COLO668 (cell line): ENCODE results near the gene ZNRF4.
"Not testable (repeated sequence)": the region's sequence is repeated elsewhere in the genome, so short reads cannot be mapped to it uniquely, and the experiment has no call there.

Experiments
- DNase-seq: peaks from one replicate; lab custom pipeline; 2025; ENCODE audit not compliant: unreplicated experiment; lab: John Stamatoyannopoulos, UW

ZNRF4 gene

DNA sequence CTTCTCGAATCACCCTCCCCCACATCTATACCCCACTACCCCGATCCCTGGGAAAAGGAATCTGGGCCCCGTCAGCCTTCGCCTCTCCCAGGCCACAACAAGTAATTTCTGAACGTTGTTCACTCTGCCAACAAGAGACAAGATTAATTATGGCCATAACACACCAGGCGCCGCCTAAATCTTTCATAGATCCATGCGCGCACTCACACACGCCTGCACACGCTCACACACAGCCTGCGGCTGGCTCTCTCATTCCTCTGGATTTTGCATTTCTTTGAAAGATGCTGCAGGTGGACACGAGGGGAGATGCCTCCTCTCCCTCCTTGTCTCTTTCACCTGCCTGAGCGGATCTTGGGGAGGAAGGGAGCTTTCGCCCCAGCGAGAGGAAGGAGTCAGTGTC lies 17.1 kb downstream of the ZNRF4 start:
- no peak for DNase-seq

DNA sequence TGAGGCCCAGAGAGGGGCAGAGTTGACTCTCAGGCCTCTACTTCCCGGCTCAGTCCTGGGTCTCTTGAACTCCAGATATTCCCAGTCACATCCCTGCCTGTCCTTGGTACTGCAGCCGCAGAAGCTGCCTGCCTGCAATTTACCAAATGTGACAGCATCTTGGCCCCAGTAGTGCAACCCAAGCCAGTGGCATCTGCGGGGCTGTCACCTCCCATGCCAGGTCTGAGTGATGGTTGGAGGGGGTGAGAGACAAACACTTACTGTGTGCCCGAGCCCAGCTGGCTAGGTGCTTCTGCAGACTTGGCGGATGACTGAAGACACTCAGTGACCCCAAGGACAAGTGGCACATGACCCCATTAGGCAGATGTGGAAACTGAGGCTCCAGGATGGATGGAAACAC lies 18.4 kb downstream of the ZNRF4 start:
- DNase-seq: no peak

DNA sequence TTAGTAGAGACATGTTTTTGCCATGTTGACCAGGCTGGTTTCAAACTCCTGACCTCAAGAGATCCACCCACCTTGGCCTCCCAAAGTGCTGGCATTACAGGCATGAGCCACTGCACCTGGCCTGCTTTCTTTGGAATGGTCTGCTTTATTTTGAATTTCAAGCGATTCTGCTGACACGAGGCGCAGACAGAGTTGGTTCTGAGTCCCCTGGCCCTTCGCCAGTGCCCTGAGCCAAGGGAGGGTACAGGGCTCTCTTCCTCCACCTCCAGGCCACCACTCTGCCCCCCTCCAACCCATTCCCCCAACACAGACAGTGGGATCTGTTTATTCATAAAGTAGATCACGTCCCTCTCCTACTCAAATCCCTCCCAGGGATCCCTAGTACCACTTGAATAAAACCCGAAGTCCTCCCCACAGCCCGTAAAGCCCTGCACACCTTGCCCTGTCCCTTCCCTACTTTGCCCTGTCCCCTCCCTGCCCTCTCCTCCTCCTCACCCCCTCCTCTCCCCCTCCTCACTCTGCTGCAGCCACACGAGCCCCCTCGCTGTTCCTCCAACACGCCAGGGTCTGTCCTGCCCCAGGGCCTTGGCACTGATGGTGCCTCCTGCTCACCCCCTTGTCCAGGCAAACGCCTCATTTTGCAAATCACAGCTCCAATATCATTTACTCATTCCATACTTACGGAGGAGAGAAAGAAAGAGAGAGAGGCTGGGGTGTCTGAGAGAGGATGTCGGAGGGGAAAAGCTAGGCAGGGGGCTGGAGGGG lies 22.4 kb downstream of the ZNRF4 start:
- no peak for DNase-seq

DNA sequence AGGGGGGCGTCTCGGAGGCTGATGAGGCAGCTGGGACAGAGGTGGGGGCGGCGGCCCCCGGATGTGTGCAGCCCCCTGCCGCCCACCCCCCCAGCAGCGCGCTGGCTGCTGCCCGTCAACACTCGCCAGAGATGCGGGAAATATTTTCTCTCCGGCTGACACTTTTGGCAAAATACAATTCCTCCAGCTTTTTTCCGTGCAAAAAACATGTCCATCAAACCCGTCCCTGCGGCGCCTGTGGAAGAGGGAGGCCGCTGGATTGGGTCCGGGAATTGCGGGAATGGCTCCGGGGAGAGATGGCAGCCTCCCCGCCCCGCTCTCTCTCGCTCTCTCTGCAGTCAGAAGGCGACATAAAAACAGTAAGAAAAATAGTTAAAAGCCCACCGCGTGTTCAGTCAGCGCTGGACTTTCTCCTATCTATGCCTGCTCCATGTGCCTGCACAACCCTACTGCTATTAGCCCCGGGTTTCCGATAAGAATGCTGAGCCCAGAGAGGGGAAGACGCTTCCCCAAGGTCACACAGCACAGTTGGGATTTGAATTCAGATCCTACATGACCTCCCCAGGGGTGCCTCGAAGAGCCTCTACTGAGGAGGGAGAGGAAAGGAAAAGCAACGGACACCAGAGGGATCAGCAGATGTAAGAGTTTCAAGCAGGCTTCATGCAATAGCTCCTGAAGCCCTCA lies 23.2 kb downstream of the ZNRF4 start:
- no peak for DNase-seq

DNA sequence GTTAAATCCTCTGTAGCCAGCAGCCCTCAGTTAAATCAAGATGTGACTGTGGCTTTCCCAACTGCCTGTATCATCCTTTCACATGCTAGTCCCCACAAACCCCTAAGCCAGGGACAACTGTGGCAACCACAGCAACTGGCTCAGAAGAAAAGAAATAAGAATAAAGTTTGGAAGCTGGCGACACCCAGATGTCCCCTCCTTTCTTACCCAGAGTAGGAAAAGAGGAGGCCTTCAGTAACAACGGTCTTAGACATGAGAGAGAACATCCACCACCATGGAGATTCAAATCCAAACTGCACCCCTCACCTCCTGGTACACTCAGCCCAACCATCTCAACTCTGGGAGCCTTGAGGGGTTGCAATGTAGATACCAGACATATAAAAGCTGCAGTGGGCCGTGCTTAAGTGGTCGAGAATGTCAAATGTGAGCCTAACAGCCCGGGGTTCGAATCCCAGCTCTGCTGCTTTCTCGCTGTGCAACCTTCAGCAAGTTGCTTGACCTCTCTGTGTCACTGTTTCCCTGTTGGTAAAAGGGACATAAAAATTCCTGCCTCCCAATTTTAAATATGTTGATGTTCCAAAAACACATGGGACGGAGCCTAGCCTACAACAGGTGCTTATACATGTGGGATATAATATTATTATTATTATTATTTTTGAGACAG lies 23.8 kb downstream of the ZNRF4 start:
- no peak for DNase-seq

DNA sequence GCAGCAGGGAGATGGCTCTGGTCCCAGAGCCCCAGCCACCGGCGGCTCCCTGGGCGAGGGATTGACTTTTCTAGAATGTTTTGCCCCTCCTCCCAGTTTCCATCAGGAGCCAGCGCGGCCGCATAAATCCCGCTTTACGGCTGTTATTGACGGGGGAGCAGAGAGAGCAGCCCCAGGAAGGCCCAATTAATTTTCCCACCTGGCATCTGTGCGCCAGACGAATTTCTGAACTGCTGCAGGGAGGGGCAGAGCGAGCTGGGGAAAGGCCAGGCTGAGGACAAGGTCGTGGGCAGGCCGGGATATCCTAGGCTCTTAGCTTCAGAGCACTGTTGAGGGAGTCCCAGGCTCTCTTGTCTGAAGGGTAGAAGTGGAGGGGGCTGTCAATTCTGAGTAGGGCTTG lies 24.7 kb downstream of the ZNRF4 start:
- no peak for DNase-seq

DNA sequence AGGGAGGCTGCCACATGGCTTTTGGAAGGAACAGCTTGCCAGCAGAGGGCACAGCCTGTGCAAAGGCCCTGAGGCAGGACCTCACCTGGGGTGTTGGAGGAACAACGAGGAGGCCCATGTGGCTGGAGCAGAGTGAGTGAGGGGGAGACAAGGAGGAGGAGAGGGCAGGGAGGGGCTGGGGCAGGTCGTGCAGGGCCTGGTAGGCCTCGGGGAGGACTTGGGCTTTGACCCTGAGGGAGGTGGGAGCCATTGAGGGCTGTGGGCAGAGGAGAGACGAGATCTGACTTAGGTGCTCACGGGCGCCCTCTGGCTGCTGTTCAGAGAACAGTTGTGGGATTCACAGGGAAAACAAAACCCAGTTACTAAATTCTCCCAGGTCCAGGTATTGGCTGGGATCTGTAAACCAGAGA lies 25.2 kb downstream of the ZNRF4 start:
- peak; percentile 34 for DNase-seq

DNA sequence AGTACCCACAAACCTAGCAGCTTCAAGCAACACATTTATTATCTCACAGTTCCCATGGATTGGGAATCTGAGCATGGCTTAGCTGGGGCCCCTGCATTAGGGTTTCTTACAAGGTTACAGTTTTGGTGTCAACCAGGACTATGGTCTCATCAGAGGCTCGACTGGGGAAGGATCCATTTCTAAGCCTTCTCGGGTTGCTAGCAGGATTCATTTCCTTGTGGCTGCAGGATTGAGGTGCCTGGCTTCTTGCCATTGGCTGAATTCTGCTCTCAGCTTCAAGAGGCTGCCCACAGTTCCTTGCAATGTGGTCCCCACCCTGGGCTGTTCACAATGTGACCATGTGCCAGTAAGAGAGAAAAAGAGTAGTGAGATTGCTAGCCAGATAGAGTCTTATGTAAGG lies 26.7 kb downstream of the ZNRF4 start:
- no peak for DNase-seq

DNA sequence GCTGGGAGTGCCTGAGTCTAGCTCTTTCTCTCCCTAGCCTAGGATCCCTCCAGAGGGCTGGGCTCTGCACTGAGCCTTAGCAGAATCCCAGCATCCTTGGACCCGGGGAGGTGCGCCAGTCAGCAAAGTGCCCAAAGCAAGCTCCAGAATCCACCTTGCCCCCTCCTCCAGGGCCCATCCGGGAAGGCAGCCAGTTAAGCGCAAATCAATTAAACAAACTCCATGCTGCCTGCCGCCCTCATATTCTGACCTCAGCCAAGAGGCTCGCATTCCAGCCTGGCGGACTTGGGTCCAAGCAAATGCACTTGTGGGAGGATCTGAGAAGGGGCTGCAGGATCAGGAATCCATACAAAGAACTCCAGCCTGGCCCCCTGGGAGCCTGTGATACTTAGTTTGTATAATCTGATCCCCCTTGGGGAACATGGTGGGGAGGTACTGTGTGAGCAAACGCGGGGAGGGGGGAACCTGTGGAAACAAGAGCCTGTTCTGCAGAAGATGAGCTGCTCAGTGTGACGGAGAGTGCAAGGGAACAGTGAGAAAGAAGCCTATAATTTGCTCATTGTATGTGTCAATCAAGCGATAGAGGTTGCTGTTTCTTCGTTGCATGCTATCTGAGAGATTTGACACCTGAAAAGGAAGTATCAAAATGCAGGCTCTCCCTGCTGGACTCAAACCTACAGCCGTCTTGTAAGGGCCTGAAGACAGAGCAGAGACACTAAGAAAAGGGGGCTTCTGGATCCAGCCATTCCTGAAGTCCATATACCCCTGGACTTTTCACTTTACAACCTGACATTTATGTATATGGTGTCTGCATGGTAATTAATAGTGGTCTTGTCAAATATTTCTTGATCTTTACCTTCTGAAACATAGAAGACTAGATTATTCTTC lies 29.4 kb downstream of the ZNRF4 start:
- no peak for DNase-seq

DNA sequence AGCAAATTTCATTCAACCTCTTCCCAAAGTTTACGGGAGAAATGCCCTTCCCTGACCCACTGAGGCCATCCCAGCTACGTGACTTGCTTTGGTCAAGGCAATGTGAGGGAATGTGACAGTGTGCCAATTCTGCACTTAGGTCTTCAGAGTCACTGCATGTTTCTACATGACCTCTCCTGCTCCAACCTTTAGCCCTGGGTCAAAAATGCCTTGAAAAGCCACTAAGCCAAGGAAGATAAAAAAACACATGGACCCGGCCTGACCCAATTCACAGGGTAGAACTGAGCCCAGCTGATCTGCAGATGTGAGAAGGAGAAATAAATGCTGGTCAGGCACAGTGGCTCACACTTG lies 30.0 kb downstream of the ZNRF4 start:
- no peak for DNase-seq

DNA sequence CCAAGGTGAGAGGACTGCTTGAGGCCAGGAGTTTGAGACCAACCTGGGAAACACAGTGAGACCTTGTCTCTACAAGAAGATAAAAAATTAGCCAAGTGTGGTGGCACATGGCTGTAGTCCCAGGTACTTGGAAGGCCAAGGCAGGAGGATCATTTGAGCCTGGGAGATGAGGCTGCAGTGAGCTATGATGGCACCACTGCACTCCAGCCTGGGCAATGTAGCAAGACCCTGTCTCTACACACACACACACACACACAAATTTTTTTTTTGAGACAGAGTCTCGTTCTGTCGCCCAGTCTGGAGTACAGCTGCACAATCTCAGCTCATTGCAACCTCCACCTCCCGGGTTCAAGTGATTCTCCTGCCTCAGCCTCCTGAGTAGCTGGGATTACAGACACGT lies 30.4 kb downstream of the ZNRF4 start:
- not testable (repeated sequence) for DNase-seq

DNA sequence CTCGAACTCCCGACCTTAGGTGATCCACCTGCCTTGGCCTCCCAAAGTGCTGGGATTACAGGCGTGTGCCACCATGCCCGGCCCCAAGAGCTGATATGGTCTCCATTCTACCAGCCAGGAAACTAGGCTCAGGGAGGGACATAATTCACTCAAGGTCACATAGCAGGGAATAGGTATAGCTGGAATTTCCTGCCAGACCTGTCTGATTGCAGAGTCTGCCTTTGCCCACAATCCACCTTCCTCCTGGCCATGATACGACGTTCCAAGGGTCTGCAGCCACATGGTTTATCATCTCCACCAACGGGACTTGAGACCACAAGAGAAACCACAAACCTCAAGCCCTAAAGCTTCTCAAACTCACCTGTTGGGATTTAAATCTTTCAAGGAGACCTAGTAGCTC lies 32.0 kb downstream of the ZNRF4 start:
- DNase-seq: no peak

DNA sequence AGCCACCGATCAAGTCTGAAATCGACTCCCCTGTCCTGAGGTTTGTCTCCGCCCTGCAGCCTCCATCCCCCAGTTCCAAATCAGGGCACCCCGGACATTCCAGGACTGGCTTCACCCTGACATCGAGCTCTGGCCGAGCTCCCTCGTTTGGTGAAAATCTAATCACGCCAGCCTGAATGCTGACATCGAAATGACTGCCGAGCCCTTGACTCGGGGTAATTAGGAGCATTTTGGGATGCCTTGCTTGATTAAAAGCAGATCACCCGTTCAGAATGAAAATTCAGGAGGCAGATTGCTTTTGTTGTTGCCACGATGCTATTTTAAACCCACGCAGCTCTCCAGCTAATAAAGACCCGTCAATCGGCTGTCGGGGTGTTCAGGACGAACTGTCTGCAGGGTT lies 34.3 kb downstream of the ZNRF4 start:
- DNase-seq: no peak

DNA sequence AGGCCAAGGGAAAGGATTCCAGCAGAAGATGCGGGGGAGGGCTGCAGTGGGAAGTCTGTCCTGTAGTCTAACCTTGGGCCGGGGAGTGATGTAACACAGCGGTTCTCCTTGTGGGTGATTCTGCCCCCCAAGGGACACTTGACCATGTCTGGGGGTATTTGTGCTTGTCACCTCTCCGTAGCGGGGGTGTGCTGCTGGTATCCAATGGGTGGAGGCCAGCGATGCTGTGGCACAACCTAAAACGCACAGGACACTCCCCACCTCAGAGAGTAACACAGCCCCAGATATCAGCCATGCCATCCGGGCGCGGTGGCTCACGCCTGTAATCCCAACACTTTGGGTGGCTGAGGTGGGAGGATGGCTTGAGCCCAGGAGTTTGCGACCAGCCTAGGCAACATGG lies 36.3 kb downstream of the ZNRF4 start:
- DNase-seq: no peak

DNA sequence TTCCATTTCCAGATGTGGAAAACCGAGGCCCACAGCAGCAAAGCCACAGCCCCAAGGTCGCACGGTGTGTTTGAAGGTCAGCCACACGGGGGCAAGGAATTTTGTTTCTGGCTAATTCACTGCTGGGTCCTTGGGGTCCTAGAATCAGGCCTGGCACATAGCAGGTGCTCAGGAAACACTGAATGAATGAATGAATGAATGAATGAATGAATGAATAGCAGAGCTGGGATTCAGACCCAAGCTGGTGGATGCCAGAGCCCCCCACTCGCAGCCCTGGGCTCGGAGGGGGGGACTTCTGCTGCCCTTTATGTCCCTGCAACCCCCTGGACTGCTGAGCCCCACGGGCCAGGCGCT lies 37.0 kb downstream of the ZNRF4 start:
- no peak for DNase-seq

DNA sequence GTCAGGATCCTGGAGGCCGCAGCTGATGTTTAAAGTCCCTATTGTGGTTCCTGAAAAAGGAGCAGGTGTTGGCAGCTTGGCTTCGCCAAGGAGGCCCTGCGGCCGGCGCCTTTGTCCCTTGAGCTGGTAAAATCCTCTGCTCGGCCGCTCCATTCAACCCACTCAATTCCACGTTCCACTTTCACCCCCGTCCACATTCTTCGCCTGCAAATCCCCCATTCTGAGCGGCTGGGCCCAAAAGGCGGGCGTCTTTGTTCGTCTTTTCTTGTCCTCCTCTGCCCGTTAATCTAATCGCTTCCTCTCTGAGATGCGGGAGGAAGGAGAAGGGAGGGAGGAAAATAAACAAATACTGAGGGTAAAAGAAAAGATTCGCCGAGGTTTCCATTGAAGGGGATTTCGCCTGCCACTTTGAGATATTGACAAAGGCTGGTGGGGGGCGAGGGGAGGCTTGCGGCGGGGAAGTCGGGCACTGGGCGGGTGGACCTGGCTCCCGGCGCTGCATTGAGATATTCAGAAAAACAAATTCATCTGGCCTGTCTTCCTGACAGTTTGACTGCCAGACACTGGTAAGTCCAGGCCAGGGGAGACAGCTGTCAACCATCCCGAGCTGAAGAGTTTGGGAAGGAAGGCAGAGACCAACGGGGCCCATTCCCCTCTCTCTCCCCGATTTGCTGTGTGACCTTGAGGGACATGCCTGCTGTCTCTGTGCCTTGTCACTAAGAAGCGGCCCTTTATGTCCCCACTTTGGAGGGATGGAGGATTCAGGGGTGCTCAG lies 37.6 kb downstream of the ZNRF4 start:
- DNase-seq: no peak

DNA sequence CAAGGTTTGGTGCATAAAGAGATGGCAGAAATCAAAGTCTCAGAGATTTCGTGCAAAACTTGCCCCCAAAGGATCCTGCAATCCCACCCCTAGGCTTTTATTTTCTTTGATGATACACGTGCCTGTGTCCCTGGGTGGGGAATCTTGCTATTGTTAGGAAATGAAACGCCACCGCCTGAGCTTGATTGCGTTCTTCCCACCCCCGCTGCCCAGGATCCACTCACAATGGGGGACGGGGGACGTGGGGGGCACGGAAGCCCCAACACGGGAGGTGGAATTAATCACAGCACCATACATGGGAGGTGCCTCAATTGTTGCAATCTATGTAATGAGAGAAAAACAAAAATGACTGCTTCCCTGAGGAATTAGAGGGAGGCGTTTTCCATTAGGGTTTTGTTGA lies 39.6 kb downstream of the ZNRF4 start:
- DNase-seq: no peak

DNA sequence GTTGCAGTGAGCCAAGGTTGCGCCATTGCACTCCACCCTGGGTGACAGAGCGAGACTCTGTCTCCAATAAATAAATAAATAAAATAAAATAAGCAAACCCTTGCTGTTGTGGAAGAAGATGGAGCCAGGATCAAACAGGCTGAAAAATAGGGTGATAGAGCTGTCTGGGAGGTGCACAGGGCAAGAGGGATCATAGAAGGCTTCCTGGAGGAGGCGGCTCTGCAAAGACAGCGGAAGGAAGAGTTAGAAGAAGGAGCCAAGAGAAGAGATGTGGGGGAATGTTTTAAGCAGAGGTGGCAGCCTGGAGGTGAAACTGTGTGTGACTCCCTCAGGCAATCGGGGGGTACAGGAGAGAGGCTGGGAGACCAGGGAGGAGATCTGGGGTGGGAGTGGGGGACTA lies 40.6 kb downstream of the ZNRF4 start:
- DNase-seq: no peak

DNA sequence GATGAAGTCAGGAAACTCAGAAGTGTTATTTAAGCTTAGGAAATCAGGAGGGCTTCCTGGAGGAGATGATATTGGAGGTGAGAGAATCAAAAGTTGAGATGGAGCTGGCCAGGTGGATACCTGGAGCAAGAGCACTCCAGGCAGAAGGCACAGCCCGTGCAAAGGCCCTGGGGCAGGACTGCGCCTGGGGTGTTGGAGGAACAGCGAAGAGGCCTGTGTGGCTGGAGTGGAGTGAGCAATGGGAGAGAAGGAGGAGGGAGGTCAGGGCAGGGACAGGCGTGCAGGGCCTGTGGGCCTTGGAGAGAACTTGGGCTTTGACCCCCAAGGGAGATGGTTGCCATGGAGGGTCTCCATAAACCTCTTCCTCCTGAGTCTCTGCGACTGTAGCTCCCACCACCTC lies 42.1 kb downstream of the ZNRF4 start:
- DNase-seq: no peak

DNA sequence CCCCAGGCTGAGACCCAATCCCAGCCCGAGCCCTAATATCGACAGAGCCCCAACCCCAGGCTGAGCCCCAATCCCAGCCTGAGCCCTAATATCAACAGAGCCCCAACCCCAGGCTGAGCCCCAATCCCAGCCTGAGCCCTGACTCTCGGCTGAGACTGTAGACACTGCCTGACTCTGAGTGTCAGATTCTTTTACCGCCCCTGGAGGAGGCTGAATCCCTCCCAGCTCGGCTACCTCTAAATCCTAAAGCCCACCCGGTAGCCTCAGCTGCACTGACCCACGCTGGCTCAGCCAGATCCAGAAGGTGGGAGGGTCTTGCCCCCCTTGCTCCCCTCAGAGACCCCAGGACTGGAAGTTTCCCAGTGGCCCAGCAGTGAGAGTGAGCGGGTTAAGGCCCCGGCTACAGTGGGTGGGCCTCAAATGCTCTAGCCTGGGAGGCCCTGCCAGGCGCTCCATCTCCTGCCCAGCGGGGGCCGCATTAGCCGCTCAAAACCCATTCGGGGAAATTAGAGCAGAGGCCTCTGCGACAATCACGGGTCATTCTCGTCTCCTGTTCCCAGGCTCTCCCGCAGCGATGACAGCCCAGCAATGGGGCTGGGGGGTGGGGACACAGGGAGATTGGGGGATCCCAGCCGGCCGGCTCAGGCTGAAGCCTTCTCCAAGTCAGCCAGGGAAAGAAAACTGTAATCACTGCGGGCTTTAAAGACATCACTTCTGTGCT lies 43.8 kb downstream of the ZNRF4 start:
- no peak for DNase-seq
